SH-SY5Y (cell line): ENCODE measurements around the gene NFIA.

Source experiments
- GATA2 ChIP-seq: IDR thresholded peaks from 2 replicates; pipeline ENCODE4 v1.6.1; 2011; ENCODE audit warnings: mild to moderate bottlenecking, low read depth, low read length
- GATA3 ChIP-seq: IDR thresholded peaks from 2 replicates; pipeline ENCODE4 v1.6.1; 2011; ENCODE audit warnings: low read depth, mild to moderate bottlenecking, low read length, moderate library complexity

- no peak for TF ChIP-seq GATA2
- no peak for TF ChIP-seq GATA3
These were observed 93.6 kb downstream of the NFIA start for GRCh38 chr1:61175976-61176375.
